GM21423 (cell line): ENCODE results near the gene C17orf58.
"Not testable (repeated sequence)": the region's sequence is repeated elsewhere in the genome, so short reads cannot be mapped to it uniquely, and the experiment has no call there.

Experiments used
- ATAC-seq: cut with Tn5 transposase; IDR thresholded peaks from one replicate; pipeline ENCODE4 v1.9.1; 2021; ENCODE audit warnings: mild to moderate bottlenecking, moderate library complexity; ENCODE audit not compliant: unreplicated experiment

C17orf58 gene

GRCh38 chr17:68006797-68007196 is 10.5 kb upstream of the C17orf58 start:
- ATAC-seq = no peak

GRCh38 chr17:68004201-68004600 is 7.9 kb upstream of the C17orf58 start:
- no peak for ATAC-seq

DNA sequence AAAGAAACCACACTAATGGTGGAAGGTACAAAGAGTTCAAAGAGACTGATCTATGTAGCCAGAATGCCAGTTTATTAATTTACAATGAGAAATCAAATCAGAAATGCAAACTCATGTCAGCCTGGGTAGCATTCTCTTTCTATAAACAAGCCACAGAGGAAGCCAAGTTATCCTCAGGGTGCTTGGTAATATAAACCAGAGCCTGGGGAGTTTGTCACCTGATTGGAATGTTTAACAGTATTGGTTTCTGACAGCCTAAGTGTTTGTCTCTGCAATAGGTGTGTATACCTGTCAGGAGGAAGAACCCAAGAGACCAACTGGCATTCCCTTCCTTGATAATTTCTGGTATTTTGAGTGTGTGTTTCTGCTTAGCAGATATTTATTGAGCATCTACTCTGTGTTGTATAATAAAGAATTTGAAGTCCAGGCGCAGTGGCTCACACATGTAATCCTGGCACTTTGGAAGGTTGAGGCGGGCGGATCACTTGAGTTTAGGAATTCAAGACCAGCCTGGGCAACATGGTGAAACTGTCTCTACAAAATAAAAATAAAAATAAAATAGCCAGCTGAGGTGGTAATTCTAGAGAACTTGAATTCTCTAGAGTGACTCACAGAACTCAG is 3.1 kb upstream of the C17orf58 start:
- no peak for ATAC-seq

DNA sequence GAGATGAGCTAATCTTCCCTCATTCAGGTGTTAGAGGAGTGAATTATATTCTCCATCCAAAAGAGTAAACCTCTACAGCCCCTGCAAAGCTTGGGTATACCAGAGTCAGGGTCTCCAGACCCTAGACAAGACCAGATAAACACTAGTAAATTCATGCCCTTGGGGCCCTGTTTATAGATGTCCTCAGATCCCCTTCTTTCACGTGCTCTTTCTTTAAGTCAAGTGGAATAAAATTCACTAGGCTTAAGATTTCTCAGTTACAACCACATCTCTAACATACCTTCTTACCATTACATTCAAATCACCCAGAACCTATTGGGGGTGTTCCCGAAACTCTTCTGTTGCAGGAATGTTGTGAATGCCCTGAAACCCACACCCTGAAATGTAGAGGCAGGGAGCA is 2.2 kb upstream of the C17orf58 start:
- ATAC-seq = no peak

GRCh38 chr17:67995570-67996263 is 552 bp downstream of the C17orf58 start:
- ATAC-seq = no peak

DNA sequence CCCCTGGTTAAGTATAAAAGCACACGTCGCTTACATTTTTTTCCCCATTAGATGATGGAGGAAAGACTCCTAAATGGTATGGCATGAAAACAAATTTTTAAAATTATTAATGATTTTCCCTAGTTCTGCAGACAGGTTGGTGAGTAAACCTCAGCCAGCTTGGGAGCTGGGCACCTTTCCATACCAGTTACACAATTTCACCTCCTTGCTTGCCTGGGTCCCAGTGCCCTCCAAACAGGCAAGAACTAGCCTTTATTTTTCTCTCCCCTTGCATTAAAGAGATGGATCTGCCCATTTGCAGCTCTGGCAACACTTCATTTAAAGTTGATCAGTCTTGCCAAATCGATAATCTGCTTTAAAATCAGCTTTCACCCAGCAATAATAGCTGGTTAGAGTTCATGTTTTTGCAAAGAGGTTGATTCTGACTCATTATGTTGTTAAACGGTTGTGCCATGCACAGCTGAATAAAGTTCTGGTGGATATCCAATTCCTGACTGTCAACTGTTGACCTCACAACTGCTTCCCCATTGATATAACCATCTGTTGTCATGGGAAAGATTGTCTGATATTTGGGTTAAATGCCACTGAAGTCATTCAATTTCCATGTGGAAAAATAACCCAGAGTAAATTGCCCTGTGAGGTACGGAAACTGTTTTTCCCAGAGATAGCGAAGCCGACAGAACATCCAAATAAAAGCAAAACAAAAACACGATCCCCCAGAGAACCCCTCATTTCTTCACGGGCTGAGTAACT is 1.3 kb downstream of the C17orf58 start:
- no peak for ATAC-seq

- no peak for ATAC-seq
Measured at GRCh38 chr17:67993998-67994361, 2.3 kb downstream of the C17orf58 start.

DNA sequence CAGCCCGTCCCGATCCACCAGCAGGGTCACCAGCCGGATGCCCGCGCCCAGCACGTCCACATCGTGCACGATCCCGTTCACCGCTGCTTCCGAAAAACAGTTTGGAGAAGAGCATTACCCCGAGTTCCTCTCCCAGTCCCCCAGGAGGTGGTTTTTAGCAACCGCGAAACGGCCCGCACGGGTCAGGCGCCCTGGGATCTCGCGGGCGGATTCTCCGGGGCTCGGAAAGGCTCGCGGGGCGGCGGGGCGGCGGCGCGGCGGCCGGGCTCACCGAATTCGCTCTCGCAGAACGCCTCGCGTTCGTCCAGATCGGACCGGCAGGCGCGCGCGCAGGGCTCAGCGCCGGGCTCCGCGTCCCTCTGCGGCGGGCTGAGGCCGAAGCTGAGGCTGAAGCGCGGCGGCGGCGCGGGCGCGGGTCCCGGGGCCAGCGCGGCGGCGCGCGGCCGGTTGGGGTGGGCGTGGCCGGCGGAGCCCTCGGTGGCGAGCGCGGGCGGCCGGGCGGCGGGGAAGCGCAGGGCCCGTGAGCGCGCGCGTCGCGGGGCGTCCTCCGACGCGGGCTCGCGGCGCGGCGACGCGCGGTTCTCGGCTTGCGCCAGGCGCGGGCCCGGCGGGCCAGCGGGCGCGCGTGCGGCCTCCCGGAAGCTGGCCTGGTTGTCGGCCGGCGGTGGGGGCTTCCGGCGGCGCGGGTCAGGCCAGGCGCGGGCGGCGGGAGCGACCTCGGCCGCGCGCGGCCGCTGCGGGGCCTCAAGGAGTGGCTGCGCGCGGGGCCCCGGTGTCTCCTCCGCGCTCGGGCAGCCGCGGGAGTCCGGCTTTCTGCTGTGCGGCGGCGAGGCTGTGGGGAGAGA is 2.9 kb downstream of the C17orf58 start:
- ATAC-seq = peak; percentile 76

- no peak for ATAC-seq
Measured at GRCh38 chr17:67992548-67993152, 3.6 kb downstream of the C17orf58 start.

- ATAC-seq = no peak
Measured at GRCh38 chr17:67990909-67991308, 5.4 kb downstream of the C17orf58 start.

GRCh38 chr17:67983383-67983688 is 12.9 kb downstream of the C17orf58 start:
- no peak for ATAC-seq

DNA sequence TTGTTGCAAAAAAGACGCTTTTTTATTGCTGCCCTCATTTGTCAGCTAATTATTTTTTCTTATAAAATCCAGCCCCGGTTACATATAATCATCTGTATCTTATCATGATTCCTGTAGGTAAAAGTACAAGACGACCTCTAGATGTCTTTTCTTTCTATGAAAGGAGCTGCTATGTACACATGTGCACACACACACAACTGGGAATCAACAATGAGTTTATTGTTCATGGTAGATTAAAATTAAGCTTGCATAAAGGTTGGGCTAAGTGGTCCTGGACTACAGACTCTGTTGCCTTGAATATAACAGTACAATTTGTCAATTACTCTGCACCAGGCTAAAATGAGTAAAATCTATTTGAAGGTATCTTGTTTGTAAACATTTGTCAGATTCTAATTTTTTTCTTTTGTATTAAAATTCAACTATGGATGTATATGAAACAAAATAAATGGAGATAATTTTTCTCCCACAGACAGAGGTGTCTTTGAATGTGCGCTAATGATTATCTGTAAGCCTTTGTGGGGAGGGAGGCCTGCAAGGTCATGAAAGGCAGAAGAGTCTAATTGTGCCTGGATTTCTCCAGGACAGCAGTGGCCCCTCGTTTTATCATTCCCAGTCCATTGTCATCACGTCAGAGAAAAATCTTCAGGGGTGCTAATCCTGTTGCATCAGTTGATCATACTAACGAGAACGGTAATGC is 13.4 kb downstream of the C17orf58 start:
- ATAC-seq = no peak

DNA sequence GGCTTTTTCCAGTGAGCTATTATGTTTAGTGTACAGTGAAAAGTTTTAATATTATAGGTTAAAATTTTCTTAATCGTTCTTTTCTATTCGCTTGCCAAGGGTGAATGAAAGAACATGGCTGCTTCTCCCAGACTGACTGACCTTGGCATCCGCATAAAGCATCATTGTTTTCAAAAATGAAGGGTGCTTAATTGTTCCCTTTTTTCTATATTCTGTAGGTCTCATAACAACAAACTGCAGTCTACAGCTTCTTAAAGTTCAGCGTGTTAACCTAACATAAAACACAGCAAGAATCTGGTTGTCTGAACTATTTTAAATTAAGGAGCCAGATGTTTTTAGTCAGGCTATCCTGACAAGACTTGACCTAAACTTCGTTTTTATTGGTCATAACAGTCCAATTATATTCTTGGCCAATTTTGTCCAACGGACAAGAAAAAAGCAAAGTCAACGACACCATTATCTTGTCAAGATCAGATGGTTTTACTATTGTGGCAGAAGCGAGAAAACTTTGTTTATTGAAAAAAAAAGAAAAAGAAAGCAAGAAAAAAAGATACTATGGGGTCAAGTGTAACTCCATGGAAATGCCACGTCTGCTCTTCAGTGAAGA is 14.1 kb downstream of the C17orf58 start:
- ATAC-seq = no peak

GRCh38 chr17:67980883-67981282 is 15.4 kb downstream of the C17orf58 start:
- not testable (repeated sequence) for ATAC-seq

GRCh38 chr17:67980456-67980855 is 15.8 kb downstream of the C17orf58 start:
- no peak for ATAC-seq

- not testable (repeated sequence) for ATAC-seq
Measured at GRCh38 chr17:67976306-67976705, 20.0 kb downstream of the C17orf58 start.

GRCh38 chr17:67974598-67975066 is 21.6 kb downstream of the C17orf58 start:
- no peak for ATAC-seq

DNA sequence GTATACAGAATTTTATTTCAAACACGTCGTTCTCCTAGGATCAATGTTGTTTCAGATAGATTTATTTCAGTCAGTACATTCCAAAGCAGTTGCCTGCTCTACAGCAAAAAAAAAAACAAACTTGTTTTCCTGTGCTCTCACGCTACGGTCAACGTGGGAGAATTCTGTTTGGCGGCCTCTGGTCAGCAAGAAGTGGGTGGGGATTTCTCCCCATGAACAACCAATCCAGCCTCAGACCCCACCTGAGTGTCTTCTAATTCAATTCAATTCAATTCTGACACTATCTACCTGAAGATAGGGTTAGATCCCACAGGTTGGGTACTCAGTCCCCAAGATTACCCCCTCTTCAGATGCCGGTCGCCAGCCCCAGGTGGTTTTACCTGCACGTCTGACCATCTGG is 22.1 kb downstream of the C17orf58 start:
- no peak for ATAC-seq

DNA sequence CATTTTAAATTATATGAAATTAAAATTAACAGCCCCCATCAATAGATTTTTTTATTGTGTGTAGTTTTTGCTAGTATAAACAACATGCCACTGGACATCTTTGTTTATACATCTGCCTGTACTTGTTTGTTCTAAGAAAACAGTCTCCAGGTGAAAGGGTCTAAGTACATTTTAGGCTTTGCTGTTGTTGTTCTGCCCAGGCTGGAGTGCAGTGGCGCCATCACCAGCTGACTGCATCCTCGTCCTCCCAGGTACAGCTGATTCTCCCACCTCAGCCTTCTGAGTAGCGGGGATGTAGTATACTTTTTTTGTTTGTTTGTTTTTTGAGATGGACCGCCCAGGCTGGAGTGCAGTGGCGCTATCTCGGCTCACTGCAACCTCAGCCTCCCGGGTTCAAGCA is 25.5 kb downstream of the C17orf58 start:
- ATAC-seq = no peak

- not testable (repeated sequence) for ATAC-seq
Measured at GRCh38 chr17:67963145-67963572, 33.1 kb downstream of the C17orf58 start.
